H1 (cell line): ENCODE measurements around the gene POLDIP3. TPM values are rescaled to one million over a fixed set of nuclear protein-coding genes. Genes with fewer than 3 reads are reported as not detected.

ENCODE experiments used
- CHD1 ChIP-seq: IDR thresholded peaks from 2 replicates; pipeline ENCODE4 v1.6.1; 2012; ENCODE audit warnings: low read depth, low read length, improper control_type of control experiment
- CHD7 ChIP-seq: fragments of 300-600 bp; sonication (generic); IDR thresholded peaks from 2 replicates; pipeline ENCODE4 v1.7.1; 2012; ENCODE audit warnings: low read length, moderate library complexity, mild to moderate bottlenecking, inconsistent platforms; ENCODE audit not compliant: insufficient replicate concordance
- EZH2 ChIP-seq: fragments of 200-600 bp; sonication (generic); IDR thresholded peaks from 2 replicates; pipeline ENCODE4 v1.7.1; 2012; ENCODE audit warnings: low read depth, mild to moderate bottlenecking, moderate library complexity, low read length, inconsistent platforms; ENCODE audit not compliant: severe bottlenecking
- TCF12 ChIP-seq: IDR thresholded peaks from 2 replicates; pipeline ENCODE4 v1.6.1; 2011; ENCODE audit warnings: low read depth, mild to moderate bottlenecking, low read length
- polyA plus RNA-seq, 7 experiments: library from polyadenylated mRNA; depleted of rRNA in 3 of 7; stranded (reverse) in 5 of 7; unstranded in 2 of 7; fragments of >200 nt in 5 of 7; fragments of 200-250 nt in 2 of 7; gene quantifications; 1 replicate in 5 of 7; 2 replicates in 1 of 7; 4 replicates in 1 of 7; pipeline versions ENCODE4 v1.2.1 to v1.2.3, GENCODE V29; 2011 to 2013; ENCODE audit warnings: missing spikeins in 2 of 7, mixed read lengths in 2 of 7
- total RNA-seq: library from RNA; stranded (reverse); fragmentation: NEBNext Ultra II Directional; extraction: Animal tissue kit (Norgen Biotek cat#: 25700); gene quantifications from 2 replicates; pipeline ENCODE4 v1.2.1, GENCODE V29; 2021

POLDIP3 gene
- total and polyA plus RNA-seq, 2 of the 8 experiments (the other 6 are each of a cell fraction or from before 2014, with no cell fraction given), result 43.5 to 84.6 TPM

- TF ChIP-seq CHD7 (no peak), EZH2 (no peak), CHD1 (no peak), TCF12 (no peak)
Measured at GRCh38 chr22:42648017-42648367, 33.3 kb upstream of the POLDIP3 start (continued).
